Ovary (tissue), 3 donors: ENCODE measurements around the gene EPN3.

Experiments used
- CTCF ChIP-seq, 3 donors: fragments of 450-650 bp in 2 of 3; fragments of 200-600 bp in 1 of 3; IDR thresholded peaks; one replicate each; pipeline versions ENCODE4 v1.5.1 to v1.8.0; 2016 to 2022; ENCODE audit warnings: antibody characterized with exemption in 3 of 3, mild to moderate bottlenecking in 1 of 3
- POLR2A ChIP-seq: fragments of 450-650 bp; IDR thresholded peaks from one replicate; pipeline ENCODE4 v1.6.1; 2017; ENCODE audit warnings: antibody characterized with exemption, mild to moderate bottlenecking, moderate library complexity
- donor health status: DM: no; HTN: no; CAD: no.

GRCh38 chr17:50570528-50570927 lies 38.0 kb downstream of the EPN3 start:
- no peak for TF ChIP-seq CTCF (IDR thresholded peaks at IDR 0.05)
- no peak for TF ChIP-seq POLR2A
